ENCODE results near the gene TDO2. TPM values are rescaled to one million over a fixed set of nuclear protein-coding genes. Genes with fewer than 3 reads are reported as not detected.
A peak's percentile ranks its signal among the peaks of the same experiment; 100 is the strongest.

The TDO2 gene
- total RNA-seq, 6 donors from 2014 or later: 0.74 to 2.3 (median 2.1) TPM; not detected in 3

GRCh38 chr4:155950461-155950860 lies 47.0 kb downstream of the TDO2 start:
- ATAC-seq (ENCODE audit: low FRiP score in 2 of 2) (no peak), DNase-seq (no peak)
- TF ChIP-seq POLR2A (IDR thresholded peaks at IDR 0.05): no peak
- no peak for TF ChIP-seq CTCF (IDR thresholded peaks at IDR 0.05)
- TF ChIP-seq POLR2AphosphoS5 (IDR thresholded peaks at IDR 0.05): no peak
- TF ChIP-seq EP300 (IDR thresholded peaks at IDR 0.05): no peak
- H3K27ac ChIP-seq: no peak overlapping the region
- no peaks in the 10 kb centered on the region for H3K36me3 ChIP-seq
- 70 to 88% methylated on average over 6 of the region's 6 CpGs for WGBS, 2 donors
- H3K27me3 ChIP-seq: no peaks in the 10 kb centered on the region
- H3K9me3 ChIP-seq: no peaks in the 10 kb centered on the region
- peaks cover 0 to 18% (median 6%) of the 10 kb centered on the region in 4 donors for H3K4me1 ChIP-seq
- H3K4me3 ChIP-seq: no peak overlapping the region

DNA sequence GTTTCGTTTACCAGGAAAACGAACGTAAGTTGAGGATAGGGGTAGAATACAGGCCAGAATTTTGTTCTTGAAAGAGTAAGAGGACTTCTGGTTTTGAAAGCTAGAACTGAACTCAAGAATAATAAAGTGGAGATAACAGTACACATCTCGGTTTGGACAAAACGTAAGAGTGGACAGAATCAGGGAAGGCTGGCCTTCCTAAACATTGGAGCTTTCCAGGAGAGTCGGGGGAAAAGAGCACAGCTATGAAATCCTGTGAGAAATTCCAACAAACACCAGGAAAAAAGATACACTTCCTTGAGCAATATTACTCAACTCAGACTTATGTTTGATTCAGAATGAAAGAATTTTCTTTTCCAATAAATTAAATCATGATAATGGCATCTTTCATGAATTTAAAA lies 49.0 kb downstream of the TDO2 start:
- H3K27ac ChIP-seq: peak overlapping the region; percentile 24 to 99 (median 98)
- H3K9me3 ChIP-seq: no peaks in the 10 kb centered on the region
- ATAC-seq (ENCODE audit: low FRiP score in 2 of 2) (no peak), DNase-seq (no peak)
- TF ChIP-seq POLR2AphosphoS5 (IDR thresholded peaks at IDR 0.05): no peak
- TF ChIP-seq CTCF (IDR thresholded peaks at IDR 0.05): no peak
- no peak for TF ChIP-seq POLR2A (IDR thresholded peaks at IDR 0.05)
- TF ChIP-seq EP300 (IDR thresholded peaks at IDR 0.05): no peak
- H3K4me3 ChIP-seq: peak overlapping the region in 3 of 4 donors; percentile 56 to 87 (median 70)
- H3K4me1 ChIP-seq: peaks cover 0 to 12% (median 6%) of the 10 kb centered on the region in 4 donors
- no peaks in the 10 kb centered on the region for H3K27me3 ChIP-seq
- 44 to 45% methylated on average over 6 of the region's 6 CpGs for WGBS, 2 donors
- no peaks in the 10 kb centered on the region for H3K36me3 ChIP-seq

GRCh38 chr4:155953151-155954117 lies 49.9 kb downstream of the TDO2 start, which contains the start of gene CTSO:
CTSO (minus strand) TSS chr4:155953866; CDS start chr4:155953847, 19 bp downstream.
- Histone ChIP-seq H3K36me3 (no peaks in the 10 kb centered on the region), H3K9me3 (no peaks in the 10 kb centered on the region), H3K27me3 (no peaks in the 10 kb centered on the region), H3K4me1 (peaks cover 0 to 12% (median 6%) of the 10 kb centered on the region in 4 donors), H3K27ac (peak within 1 kb of the TSS; percentile 97 to 99 (median 98)), H3K4me3 (peak within 1 kb of the TSS; percentile 55 to 87 (median 63))
- DNase-seq: peak; percentile 72 to 93
- 0 to 10% methylated on average over 29 to 32 of the region's 58 CpGs for WGBS, 2 donors
- no peak for TF ChIP-seq EP300 (IDR thresholded peaks at IDR 0.05)
- TF ChIP-seq CTCF (IDR thresholded peaks at IDR 0.05): peak; percentile 44 to 69 (median 54)
- TF ChIP-seq POLR2AphosphoS5 (IDR thresholded peaks at IDR 0.05): peak in 1 of 2 donors; percentile 29
- TF ChIP-seq POLR2A (IDR thresholded peaks at IDR 0.05): peak in 3 of 4 donors; percentile 64 to 85 (median 83)
- peak; percentile 89 to 97 for ATAC-seq (ENCODE audit: low FRiP score in 2 of 2)

DNA sequence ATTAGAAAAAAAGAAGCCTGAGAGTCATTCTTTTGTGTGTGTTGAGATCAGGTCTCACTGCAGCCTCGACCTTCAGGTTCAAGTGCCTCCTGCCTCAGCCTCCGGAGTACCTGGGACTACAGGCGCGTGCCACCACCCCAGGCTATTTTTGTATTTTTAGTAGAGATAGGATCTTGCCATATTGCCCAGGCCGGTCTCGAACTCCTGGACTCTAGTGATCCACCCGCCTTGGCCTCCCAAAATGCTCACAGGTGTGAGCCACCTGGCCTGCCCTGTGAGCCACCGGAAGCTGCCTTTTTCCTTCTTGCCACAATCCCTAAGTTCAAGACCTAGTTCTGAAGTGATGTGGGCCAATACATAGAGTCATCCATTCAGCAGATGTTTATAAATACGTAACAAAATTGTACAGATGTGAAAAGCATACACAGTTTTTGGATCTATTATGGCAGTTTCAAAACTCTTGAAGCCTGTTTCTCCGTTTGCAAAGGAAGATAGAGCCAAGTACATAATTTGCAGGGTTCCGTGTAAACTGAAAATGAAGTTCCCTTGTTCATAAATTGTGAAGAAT lies 50.7 kb downstream of the TDO2 start:
- WGBS, 2 donors: 75% methylated on average over 11 of the region's 11 CpGs
- Histone ChIP-seq H3K9me3 (no peaks in the 10 kb centered on the region), H3K27me3 (no peaks in the 10 kb centered on the region), H3K36me3 (no peaks in the 10 kb centered on the region), H3K4me3 (peak overlapping the region; percentile 55 to 87 (median 63)), H3K4me1 (peaks cover 0 to 12% (median 6%) of the 10 kb centered on the region in 4 donors), H3K27ac (peak overlapping the region; percentile 97 to 99 (median 98))
- TF ChIP-seq POLR2AphosphoS5 (IDR thresholded peaks at IDR 0.05): no peak
- no peak for TF ChIP-seq POLR2A (IDR thresholded peaks at IDR 0.05)
- TF ChIP-seq EP300 (IDR thresholded peaks at IDR 0.05): no peak
- TF ChIP-seq CTCF (IDR thresholded peaks at IDR 0.05): no peak
- ATAC-seq (ENCODE audit: low FRiP score in 2 of 2) (no peak), DNase-seq (no peak)

All from upper lobe of left lung (tissue), 6 donors.